Testis (tissue), 5 donors: Measurements from ENCODE around the gene IL2RG. TPM values are rescaled to one million over a fixed set of nuclear protein-coding genes. Genes with fewer than 3 reads are reported as not detected.

Experiments used
- DNase-seq: peaks from one replicate; pipeline ENCODE4 v3.0.0-alpha.2; 2019
- H3K27ac ChIP-seq, 2 donors: fragments of 200-600 bp; sonication (generic); one replicate each; pipeline ENCODE4 v1.5.1; 2019
- H3K27me3 ChIP-seq: fragments of 200-600 bp; sonication (generic); one replicate; pipeline ENCODE4 v1.5.1; 2019
- H3K36me3 ChIP-seq: fragments of 200-600 bp; sonication (generic); one replicate; pipeline ENCODE4 v1.5.1; 2017; ENCODE audit warnings: low read depth; ENCODE audit errors: missing control alignments
- H3K4me1 ChIP-seq: fragments of 200-600 bp; sonication (generic); one replicate; pipeline ENCODE4 v1.5.1; 2019
- H3K4me3 ChIP-seq, 2 donors: fragments of 200-600 bp; sonication (generic); one replicate each; pipeline ENCODE4 v1.5.1; 2017 to 2019
- H3K9me3 ChIP-seq: fragments of 200-600 bp; sonication (generic); one replicate; pipeline ENCODE4 v1.5.1; 2017
- CTCF ChIP-seq, 3 experiments: fragments of 450-650 bp in 2 of 3; fragments of 200-600 bp in 1 of 3; sonication (generic) in 1 of 3; IDR thresholded peaks; one replicate each; pipeline ENCODE4 v1.5.1; 2016 to 2019; ENCODE audit warnings: antibody characterized with exemption in 3 of 3, mild to moderate bottlenecking in 2 of 3, moderate library complexity in 1 of 3
- POLR2A ChIP-seq: fragments of 450-650 bp; IDR thresholded peaks from one replicate; pipeline ENCODE4 v1.6.1; 2017; ENCODE audit warnings: antibody characterized with exemption, mild to moderate bottlenecking, moderate library complexity
- WGBS, 2 donors: methylation state at CpG; one replicate each; pipeline ENCODE4 v1.1.5; 2018; 5-methylcytosine and 5-hydroxymethylcytosine counted together
- intact Hi-C: fragments of 100-400 bp; cut with DNase I; formaldehyde crosslinking; loops from one replicate; pipeline ENCODE4 v1.15.1; 2023; ENCODE audit warnings: low total_unique reads
- long read RNA-seq, 2 donors: transcript quantifications; one replicate each; lab custom pipeline, GENCODE V29; 2026
- polyA plus RNA-seq: library from polyadenylated mRNA; stranded (reverse); fragments of 350-450 nt; fragmentation: Illumina TruSeq; extraction: RNeasy Lipid Tissue Mini Kit (QIAGEN cat#74804); gene quantifications from one replicate; pipeline ENCODE4 v1.2.3, GENCODE V29; 2014; ENCODE audit warnings: low read depth, low replicate concordance; ENCODE audit not compliant: insufficient read depth
- total RNA-seq, 2 donors: library from RNA; depleted of rRNA; stranded (reverse); fragments of >200 nt; gene quantifications; one replicate each; pipeline ENCODE4 v1.2.3, GENCODE V29; 2016

The IL2RG gene
- 1 to 10 TPM; 1.7 to 7.7 TPM for total RNA-seq
- polyA plus RNA-seq = 6.8 TPM
- long read RNA-seq, donor 1 = 0 reads
- long read RNA-seq, donor 2 = 0 reads

DNA sequence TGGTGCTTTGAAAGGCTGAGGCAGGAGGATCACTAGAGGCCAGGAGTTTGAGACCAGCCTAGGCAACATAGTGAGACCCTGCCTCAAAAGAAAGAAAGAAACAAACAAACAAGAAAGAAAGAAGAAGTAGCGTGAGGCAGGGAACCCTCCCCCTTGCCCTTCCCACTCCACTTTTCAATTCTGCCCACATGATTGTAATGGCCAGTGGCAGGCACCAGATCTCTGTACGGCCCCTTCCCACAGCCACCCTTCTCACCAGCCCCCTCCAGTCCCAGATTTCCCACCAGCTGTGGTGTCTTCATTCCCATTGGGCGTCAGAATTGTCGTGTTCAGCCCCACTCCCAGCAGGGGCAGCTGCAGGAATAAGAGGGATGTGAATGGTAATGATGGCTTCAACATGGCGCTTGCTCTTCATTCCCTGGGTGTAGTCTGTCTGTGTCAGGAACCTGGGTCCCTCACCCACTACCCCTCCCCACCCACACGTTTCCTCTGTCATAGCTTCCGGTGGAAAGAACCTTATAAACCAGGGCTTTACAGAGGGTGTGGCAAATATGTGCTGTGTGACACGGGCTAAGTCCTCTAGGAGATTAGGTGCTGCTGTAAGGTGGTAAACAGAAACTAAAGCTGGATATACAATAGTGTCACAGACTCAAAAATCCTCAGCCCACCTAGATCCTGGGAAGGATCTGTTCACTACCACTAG, at the start of gene IL2RG:
TSS of gene IL2RG (minus strand) at position 437 of the 703 bp plus-strand sequence. CDS start at position 399, 38 bp downstream.
- no peak for DNase-seq
- Histone ChIP-seq H3K9me3 (no peaks in the 10 kb centered on the region), H3K27ac (no peak within 1 kb of the TSS), H3K36me3 (no peaks in the 10 kb centered on the region), H3K4me1 (no peaks in the 10 kb centered on the region), H3K4me3 (no peak within 1 kb of the TSS), H3K27me3 (no peaks in the 10 kb centered on the region)
- intact Hi-C loops = no loop called here
- no peak for TF ChIP-seq POLR2A
- TF ChIP-seq CTCF (IDR thresholded peaks at IDR 0.05) = no peak
- WGBS, 2 donors = 75 to 79% methylated on average over 6 to 7 of the region's 8 CpGs

- H3K4me1 ChIP-seq = no peaks in the 10 kb centered on the region
- TF ChIP-seq CTCF (IDR thresholded peaks at IDR 0.05) = no peak
- TF ChIP-seq POLR2A = no peak
- WGBS, 2 donors = 77 to 100% methylated on average over 1 to 3 of the region's 3 CpGs
- intact Hi-C loops = no loop called here
- H3K9me3 ChIP-seq = no peaks in the 10 kb centered on the region
- H3K27me3 ChIP-seq = no peaks in the 10 kb centered on the region
- DNase-seq = no peak
- no peaks in the 10 kb centered on the region for H3K36me3 ChIP-seq
- no peak overlapping the region for H3K4me3 ChIP-seq
- H3K27ac ChIP-seq = no peak overlapping the region
Observed at GRCh38 chrX:71160475-71160874, 49.1 kb upstream of the IL2RG start.

DNA sequence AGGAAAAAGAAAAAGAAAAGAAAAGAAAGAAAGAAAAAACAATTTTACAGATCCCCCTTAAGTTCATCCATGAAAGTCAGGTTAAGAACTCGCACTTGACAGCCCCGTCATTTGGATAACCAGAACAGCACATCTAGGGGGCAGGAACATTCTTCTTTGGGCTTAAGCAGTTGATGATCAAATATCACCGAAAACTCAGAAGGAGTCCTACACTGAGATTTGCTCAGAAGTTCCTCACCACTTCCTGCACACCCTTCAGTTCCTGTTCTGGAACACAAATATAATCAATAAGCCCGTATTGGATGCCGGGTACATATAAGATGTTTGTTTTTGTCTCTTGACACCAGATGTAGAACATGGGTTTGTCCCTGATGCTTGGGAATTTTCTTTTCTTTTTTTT, 48.0 kb upstream of the IL2RG start:
- Histone ChIP-seq H3K4me3 (no peak overlapping the region), H3K4me1 (no peaks in the 10 kb centered on the region), H3K9me3 (no peaks in the 10 kb centered on the region), H3K36me3 (no peaks in the 10 kb centered on the region), H3K27ac (no peak overlapping the region), H3K27me3 (no peaks in the 10 kb centered on the region)
- TF ChIP-seq POLR2A = no peak
- TF ChIP-seq CTCF (IDR thresholded peaks at IDR 0.05) = no peak
- WGBS, 2 donors = 78 to 87% methylated on average over 5 of the region's 5 CpGs
- no peak for DNase-seq
- intact Hi-C loops = no loop called here

DNA sequence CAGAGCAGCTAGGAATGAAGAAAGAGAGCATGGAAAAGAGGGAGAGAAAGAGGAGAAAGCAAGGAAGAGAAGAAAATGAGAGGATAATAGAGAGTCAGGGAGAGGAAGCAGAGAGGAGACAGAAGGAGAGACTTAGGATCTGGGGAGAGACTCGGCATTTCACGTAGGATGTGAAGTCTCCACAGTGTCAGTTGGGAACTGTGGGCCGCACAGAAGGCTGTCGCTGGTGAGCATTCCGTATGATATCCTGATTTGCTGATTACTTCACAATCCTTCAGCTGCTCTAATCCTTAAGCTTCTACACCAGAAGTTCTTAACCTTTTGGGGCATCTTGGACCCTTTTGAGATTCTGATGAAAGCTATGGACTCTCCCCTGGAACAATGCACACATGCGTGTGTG, 47.2 kb upstream of the IL2RG start:
- Histone ChIP-seq H3K36me3 (no peaks in the 10 kb centered on the region), H3K4me3 (no peak overlapping the region), H3K4me1 (no peaks in the 10 kb centered on the region), H3K9me3 (no peaks in the 10 kb centered on the region), H3K27me3 (no peaks in the 10 kb centered on the region), H3K27ac (no peak overlapping the region)
- TF ChIP-seq CTCF (IDR thresholded peaks at IDR 0.05) = no peak
- intact Hi-C loops = no loop called here
- 72 to 73% methylated on average over 6 of the region's 6 CpGs for WGBS, 2 donors
- DNase-seq = no peak

- Histone ChIP-seq H3K9me3 (no peaks in the 10 kb centered on the region), H3K27me3 (no peaks in the 10 kb centered on the region), H3K27ac (no peak overlapping the region), H3K4me3 (no peak overlapping the region), H3K36me3 (no peaks in the 10 kb centered on the region), H3K4me1 (no peaks in the 10 kb centered on the region)
- WGBS, 2 donors = 56 to 96% methylated on average over 2 of the region's 3 CpGs
- no peak for DNase-seq
- TF ChIP-seq CTCF (IDR thresholded peaks at IDR 0.05) (no peak), POLR2A (no peak)
- intact Hi-C loops = no loop called here
Observed at GRCh38 chrX:71154641-71155040, 43.3 kb upstream of the IL2RG start.
